K562 (cell line): ENCODE results near the gene RYR3.

Source experiments
- ATF2 ChIP-seq: sonication (generic); formaldehyde crosslinking; IDR thresholded peaks from 2 replicates; pipeline ENCODE4 v1.8.1; 2022; ENCODE audit warnings: missing genetic modification reagents
- CTCF ChIP-seq, 3 experiments: IDR thresholded peaks in 2 of 3; conservative IDR thresholded peaks in 1 of 3; 2 replicates each; pipeline ENCODE4 v1.5.1; 2011 to 2012; ENCODE audit warnings: low read length in 3 of 3, mild to moderate bottlenecking in 3 of 3, control low read depth in 2 of 3, improper control_type of control experiment in 1 of 3, inconsistent platforms in 1 of 3, low read depth in 1 of 3, mixed read lengths in 1 of 3, moderate library complexity in 1 of 3; ENCODE audit not compliant: insufficient read depth in 2 of 3
- EZH2 ChIP-seq: IDR thresholded peaks from 2 replicates; pipeline ENCODE4 v1.6.1; 2012; ENCODE audit warnings: low read depth, mild to moderate bottlenecking, inconsistent platforms, low read length, borderline replicate concordance

GRCh38 chr15:33680336-33680735, 369.6 kb downstream of the RYR3 start:
- TF ChIP-seq CTCF (IDR thresholded peaks at IDR 0.05 in 2 of 3, conservative IDR thresholded peaks at IDR 0.05 in 1 of 3; ENCODE audit: insufficient read depth in 2 of 3, low read depth in 1 of 3, low read length in 3 of 3) (no peak), EZH2 (no peak), ATF2 (CRISPR knock-in tag) (no peak)
